HG03439 (cell line): ENCODE measurements around the gene RNF220.

ENCODE experiments used
- ATAC-seq: cut with Tn5 transposase; IDR thresholded peaks from one replicate; pipeline ENCODE4 v1.9.1; 2021; ENCODE audit warnings: mild to moderate bottlenecking, moderate library complexity; ENCODE audit not compliant: unreplicated experiment

RNF220 gene

GRCh38 chr1:44431861-44432260, 26.8 kb downstream of the RNF220 start:
- ATAC-seq: no peak

- no peak for ATAC-seq
These were observed 28.2 kb downstream of the RNF220 start for GRCh38 chr1:44433209-44433608.

- ATAC-seq: no peak
These were observed 31.5 kb downstream of the RNF220 start for GRCh38 chr1:44436401-44437106.

- ATAC-seq: no peak
These were observed 32.2 kb downstream of the RNF220 start for GRCh38 chr1:44437107-44437716.

- ATAC-seq: no peak
These were observed 37.7 kb downstream of the RNF220 start for GRCh38 chr1:44442791-44443190.

GRCh38 chr1:44447051-44447810, 42.2 kb downstream of the RNF220 start:
- ATAC-seq: no peak

- no peak for ATAC-seq
These were observed 48.8 kb downstream of the RNF220 start for GRCh38 chr1:44453798-44454349.

GRCh38 chr1:44454704-44455103, 49.6 kb downstream of the RNF220 start:
- ATAC-seq: no peak

GRCh38 chr1:44460107-44460882, 55.2 kb downstream of the RNF220 start:
- no peak for ATAC-seq

- no peak for ATAC-seq
These were observed 59.3 kb downstream of the RNF220 start for GRCh38 chr1:44464361-44464760.

GRCh38 chr1:44467566-44467965, 62.5 kb downstream of the RNF220 start:
- ATAC-seq: no peak

GRCh38 chr1:44471911-44472453, 66.9 kb downstream of the RNF220 start:
- no peak for ATAC-seq

- no peak for ATAC-seq
These were observed 67.8 kb downstream of the RNF220 start for GRCh38 chr1:44472620-44473525.

GRCh38 chr1:44476891-44477290, 71.8 kb downstream of the RNF220 start:
- no peak for ATAC-seq

GRCh38 chr1:44481701-44482100, 76.6 kb downstream of the RNF220 start:
- no peak for ATAC-seq

GRCh38 chr1:44483089-44483874, 78.2 kb downstream of the RNF220 start:
- no peak for ATAC-seq

GRCh38 chr1:44484155-44484688, 79.2 kb downstream of the RNF220 start:
- no peak for ATAC-seq

GRCh38 chr1:44485229-44485933, 80.3 kb downstream of the RNF220 start:
- ATAC-seq: no peak
